CD4-positive, alpha-beta T cell treated with Interleukin-2 at 100 ng/mL for 4 hours (primary cell): ENCODE results near the gene EPHA3.
"Not testable (repeated sequence)": the region's sequence is repeated elsewhere in the genome, so short reads cannot be mapped to it uniquely, and the experiment has no call there.

Experiments
- DNase-seq: peaks from one replicate; pipeline ENCODE4 v3.0.0-alpha.2; 2020; ENCODE audit warnings: low spot score

EPHA3 gene

DNA sequence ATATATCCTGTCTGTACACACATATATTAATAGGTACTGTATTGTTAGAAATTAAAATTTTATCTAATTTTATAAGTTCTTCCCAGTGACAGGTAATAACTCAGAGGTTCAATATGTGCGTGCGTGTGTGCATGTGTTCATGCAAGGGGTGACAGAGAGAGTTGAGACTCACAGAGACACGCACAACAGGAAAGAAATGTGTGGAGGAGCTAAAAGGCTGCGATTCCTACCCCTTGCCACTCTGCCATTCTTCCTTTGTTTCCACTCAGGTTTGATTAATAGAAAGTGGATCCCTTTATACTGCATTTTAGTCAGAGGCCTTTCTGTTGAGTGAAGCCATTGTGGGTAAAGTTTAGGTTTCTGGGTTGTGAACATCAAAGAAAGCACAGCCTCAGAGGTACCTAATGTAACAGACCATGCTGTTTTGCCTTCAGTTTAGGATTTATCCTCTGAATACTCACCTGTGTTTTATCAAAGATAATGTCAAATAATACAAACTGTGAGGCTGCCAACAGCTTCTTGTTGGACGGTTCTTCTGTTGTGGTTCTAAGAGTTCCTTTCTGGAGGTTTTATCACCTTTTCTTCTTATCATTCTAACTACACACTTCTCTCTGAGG is 182.3 kb downstream of the EPHA3 start:
- DNase-seq, result no peak

DNA sequence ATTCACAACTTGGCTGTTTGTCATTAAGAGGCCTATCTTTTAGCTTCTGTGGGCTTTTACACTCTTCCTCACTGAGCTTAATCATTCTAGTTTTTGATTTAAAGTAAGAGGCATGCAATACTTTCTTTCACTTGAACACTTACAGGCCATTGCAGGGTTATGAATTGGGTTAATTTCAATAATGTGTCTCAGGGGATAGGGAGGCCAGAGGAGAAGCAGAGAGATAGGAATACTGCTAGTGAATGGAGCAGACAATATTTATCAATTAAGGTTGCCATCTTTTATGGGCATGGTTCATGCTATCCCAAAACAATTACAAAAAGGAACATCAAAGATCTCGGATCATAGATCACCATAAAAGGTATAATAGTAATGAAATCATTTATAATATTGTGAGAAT is 189.8 kb downstream of the EPHA3 start:
- no peak for DNase-seq

GRCh38 chr3:89300526-89300925 is 193.1 kb downstream of the EPHA3 start:
- no peak for DNase-seq

DNA sequence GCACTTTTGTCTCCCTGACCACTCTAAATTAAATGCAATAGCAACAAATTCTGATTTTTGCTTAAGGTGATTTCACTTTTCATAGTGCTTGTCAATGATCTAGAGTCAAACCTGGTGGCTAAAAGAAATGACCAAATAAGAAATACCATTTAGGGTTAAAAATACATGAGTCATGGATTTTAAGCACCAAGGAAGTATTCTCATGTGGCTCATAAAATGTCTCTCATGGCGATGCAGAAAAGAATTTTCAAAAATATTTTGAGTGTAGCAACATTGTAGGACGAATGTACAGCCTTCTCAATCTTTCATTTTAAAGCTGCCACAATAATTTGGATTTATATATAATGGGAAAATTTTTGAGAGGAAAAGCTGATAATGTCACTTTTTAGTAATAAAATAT is 193.6 kb downstream of the EPHA3 start:
- DNase-seq, result no peak

- no peak for DNase-seq
Measured at GRCh38 chr3:89303701-89304100, 196.3 kb downstream of the EPHA3 start.

- no peak for DNase-seq
Measured at GRCh38 chr3:89306540-89306939, 199.1 kb downstream of the EPHA3 start.

DNA sequence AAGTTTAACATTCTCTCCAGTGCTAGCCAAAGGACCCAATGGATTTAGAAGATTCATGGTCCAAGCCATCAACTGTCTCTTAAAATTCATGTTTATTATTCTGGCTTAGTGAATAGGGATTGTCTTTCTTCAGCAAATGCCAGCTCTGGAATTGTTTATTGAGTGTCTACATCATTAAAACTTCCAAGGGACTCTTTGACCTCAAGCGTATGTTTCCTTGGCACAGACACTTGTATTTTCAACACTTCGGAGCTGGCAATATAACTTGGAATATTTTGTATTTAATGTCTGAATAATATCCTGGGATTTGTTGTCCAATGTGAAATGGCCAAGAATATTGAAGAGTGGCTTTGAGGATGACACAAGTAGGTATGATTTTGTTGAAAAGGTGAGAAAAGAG is 204.2 kb downstream of the EPHA3 start:
- no peak for DNase-seq

GRCh38 chr3:89312141-89312540 is 204.7 kb downstream of the EPHA3 start:
- no peak for DNase-seq

DNA sequence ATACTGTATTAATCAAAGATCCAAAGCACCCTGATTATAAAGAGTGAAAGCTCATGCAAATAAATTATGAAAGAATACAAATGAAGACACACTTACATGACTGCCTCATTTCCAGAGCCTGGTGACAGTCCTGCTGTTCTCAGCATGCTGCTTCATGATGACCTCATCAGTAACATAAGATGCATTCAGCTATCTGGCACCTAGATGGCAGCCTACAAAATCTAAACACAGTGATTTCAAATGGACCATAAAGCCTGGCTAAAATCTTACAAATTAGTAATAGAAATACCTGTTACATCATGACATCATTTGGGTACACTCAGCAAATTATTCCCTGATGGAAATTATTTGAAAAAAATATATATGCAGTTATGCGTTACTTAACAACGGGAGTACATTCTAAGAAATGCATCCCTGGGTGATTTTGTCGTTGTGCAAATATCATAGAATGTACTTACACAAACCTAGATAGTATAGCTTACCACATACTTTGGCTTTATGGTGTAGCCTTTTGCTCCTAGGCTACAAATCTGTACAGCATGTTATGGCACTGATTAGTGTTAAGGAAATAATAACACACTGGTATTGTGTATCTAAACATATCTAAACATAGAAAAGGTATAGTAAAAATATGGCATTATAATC is 207.2 kb downstream of the EPHA3 start:
- DNase-seq, result no peak

GRCh38 chr3:89315750-89316470 is 208.5 kb downstream of the EPHA3 start:
- no peak for DNase-seq

DNA sequence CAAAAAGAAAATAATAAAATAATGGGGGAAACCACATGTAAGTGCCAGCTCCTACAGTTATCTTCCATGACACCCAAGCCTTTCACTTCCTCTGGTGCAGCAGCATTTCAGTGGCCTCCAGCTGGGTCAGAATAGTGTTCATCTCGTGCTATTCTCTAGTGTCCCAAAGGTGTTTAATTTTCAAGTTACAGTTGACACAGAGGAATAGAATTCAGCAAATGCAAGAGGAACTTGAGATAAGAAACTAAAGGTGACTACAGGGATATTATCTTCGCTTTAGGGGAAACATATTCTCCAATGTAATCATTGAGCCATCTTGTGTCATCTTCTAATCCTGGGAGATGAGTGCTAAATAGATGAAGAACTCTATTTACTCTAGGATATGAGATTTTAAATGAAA is 212.8 kb downstream of the EPHA3 start:
- DNase-seq, result no peak

DNA sequence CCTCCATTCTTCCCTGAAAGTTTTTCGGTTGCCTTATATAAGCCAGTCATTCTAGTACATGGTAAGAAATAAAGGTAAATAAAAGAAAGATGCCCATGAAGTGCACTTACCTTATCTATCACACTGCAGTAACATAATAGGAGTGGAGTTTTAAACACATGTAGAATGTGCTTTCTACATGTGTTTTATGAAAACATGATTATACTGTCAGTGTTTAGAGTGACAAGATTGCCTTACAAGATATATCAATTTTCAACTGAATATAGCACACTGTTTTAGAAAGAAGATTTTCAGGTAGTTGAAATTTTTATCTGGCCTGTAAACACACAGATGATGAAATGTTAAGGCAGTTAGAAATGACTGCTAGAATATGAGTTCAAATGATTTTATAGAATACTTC is 219.6 kb downstream of the EPHA3 start:
- DNase-seq, result no peak

GRCh38 chr3:89332386-89332785 is 225.0 kb downstream of the EPHA3 start:
- DNase-seq, result no peak

DNA sequence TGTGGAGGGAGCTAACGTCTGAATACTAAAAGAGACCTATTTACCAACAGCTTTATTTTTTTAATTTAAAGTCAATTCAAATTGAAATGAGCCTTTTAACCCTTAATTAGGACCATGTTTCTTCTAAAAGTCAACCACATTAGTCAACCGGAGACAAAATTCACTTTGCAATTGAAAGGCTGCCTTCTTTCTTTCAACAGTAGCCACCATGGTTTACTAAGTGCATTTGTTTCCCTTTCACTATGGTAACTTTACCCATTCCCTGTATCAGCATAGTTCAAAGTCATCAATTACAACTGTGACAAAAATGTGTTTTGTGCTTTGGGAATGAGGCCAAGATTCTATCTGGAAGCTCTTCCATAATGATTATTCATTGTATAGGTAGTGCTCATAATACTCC is 225.4 kb downstream of the EPHA3 start:
- no peak for DNase-seq

GRCh38 chr3:89335693-89336092 is 228.3 kb downstream of the EPHA3 start:
- DNase-seq, result no peak

DNA sequence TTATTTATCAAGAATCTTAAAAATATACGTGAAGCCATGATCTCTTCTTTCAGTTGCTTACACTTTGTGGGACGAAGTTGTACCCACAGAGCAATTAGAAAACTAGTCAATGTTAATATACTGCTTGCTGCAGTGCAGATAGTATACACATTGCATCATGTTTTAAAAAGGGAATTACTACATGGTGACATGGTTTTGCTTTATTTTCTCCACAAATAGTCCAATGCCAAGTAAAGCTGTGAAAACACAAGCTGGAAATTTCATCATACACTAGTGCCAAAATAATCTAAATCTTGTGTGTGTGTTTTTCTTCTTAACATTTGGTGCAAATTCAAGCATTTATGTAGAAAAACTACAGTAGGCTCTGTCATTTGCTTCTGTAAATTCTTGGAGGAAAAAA is 233.0 kb downstream of the EPHA3 start:
- DNase-seq, result no peak

DNA sequence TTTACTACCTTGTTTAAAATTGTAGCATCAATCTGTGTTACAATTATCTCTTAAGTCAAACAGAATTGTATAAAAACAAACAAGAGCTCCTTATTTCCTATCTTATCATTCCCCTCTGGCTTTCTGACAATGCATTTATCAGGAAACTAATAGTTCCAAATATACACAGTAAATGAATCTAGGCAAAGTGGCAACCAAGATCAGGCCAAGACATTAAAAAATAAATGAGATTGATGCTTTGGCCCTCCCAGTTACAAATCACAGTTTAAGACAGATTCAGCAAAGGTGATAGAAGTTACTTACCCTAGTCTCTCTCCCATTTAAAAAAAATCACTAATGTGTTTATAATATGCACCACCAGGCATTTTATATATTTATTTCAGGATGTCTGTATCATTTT is 236.7 kb downstream of the EPHA3 start:
- no peak for DNase-seq

GRCh38 chr3:89350935-89351334 is 243.5 kb downstream of the EPHA3 start:
- DNase-seq, result not testable (repeated sequence)

- no peak for DNase-seq
Measured at GRCh38 chr3:89353465-89353864, 246.0 kb downstream of the EPHA3 start.

DNA sequence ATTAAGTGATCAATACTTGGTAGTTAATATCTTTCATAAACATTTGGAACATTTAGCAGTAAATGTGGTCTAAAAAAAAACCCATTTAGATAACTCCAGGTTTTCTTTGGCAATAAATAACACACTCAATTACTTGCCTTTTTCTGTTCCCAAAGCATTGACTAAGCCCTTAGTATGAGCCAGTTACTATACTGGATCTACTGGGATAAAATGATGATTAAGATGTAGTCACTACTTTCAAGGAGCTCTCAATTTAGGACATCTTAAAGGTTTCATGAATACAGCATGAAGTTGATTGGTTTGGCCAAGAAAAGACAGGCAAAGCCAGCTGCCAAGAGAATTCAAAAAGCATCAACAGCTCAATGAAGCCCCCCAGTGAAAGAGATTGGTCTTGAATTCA is 250.9 kb downstream of the EPHA3 start:
- DNase-seq, result no peak

DNA sequence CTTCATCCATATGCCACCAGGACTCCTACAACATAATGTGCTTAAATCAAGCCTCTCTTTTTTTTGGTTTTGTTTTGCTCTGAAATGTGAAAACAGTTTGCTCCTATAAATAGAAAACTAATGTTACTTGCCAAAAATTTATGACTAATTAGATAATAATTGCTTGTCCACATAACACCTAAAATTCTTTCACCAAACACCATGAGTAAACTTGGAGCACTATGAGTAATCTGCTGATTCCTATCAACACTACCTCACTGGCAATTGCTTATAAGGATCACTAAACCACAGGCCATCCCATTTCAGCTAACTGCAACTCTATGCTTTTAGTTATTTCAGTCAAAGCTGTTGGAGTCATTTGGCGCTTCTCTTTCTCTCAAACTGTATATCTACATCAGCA is 252.7 kb downstream of the EPHA3 start:
- no peak for DNase-seq

- no peak for DNase-seq
Measured at GRCh38 chr3:89362496-89362895, 255.1 kb downstream of the EPHA3 start.

- no peak for DNase-seq
Measured at GRCh38 chr3:89363171-89363570, 255.8 kb downstream of the EPHA3 start.

DNA sequence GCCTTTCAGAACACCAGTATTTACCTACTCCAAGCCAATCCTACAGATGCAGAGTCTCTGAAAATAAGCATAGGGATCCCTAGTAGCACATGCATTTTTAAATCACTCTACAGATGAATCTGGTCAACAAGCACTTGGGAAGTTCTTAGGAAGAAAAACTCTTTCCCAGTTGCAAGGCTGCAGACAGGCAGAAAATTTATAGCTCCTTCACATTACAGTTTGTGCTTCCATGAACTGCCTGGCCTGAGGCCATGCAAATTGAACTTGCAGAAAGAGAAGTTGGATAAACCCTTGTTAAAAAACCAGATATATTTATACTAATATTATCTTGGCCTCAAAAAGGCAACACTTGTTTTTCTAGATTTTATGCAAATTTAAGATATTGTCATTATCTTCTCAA is 256.9 kb downstream of the EPHA3 start:
- no peak for DNase-seq
